ENCODE data around the gene COL18A1. TPM values are rescaled to one million over a fixed set of nuclear protein-coding genes. Genes with fewer than 3 reads are reported as not detected.

The COL18A1 gene
- total RNA-seq, 1 donor from 2014 or later: 271 TPM

GRCh38 chr21:45478816-45479669 lies 74.1 kb downstream of the COL18A1 start:
- Mint-ChIP-seq H3K9me3 (ENCODE audit: low read depth) (no peaks in the 10 kb centered on the region), H3K27ac (no peak overlapping the region), H3K27me3 (no peaks in the 10 kb centered on the region), H3K36me3 (ENCODE audit: insufficient read depth) (peaks cover 19% of the 10 kb centered on the region), H3K4me1 (ENCODE audit: low read depth) (peaks cover 6% of the 10 kb centered on the region), H3K4me3 (ENCODE audit: low read depth) (no peak overlapping the region)
- no peak for DNase-seq (ENCODE audit: low spot score, unreplicated experiment)
- TF ChIP-seq CTCF (IDR thresholded peaks at IDR 0.05; ENCODE audit: unreplicated experiment): no peak

DNA sequence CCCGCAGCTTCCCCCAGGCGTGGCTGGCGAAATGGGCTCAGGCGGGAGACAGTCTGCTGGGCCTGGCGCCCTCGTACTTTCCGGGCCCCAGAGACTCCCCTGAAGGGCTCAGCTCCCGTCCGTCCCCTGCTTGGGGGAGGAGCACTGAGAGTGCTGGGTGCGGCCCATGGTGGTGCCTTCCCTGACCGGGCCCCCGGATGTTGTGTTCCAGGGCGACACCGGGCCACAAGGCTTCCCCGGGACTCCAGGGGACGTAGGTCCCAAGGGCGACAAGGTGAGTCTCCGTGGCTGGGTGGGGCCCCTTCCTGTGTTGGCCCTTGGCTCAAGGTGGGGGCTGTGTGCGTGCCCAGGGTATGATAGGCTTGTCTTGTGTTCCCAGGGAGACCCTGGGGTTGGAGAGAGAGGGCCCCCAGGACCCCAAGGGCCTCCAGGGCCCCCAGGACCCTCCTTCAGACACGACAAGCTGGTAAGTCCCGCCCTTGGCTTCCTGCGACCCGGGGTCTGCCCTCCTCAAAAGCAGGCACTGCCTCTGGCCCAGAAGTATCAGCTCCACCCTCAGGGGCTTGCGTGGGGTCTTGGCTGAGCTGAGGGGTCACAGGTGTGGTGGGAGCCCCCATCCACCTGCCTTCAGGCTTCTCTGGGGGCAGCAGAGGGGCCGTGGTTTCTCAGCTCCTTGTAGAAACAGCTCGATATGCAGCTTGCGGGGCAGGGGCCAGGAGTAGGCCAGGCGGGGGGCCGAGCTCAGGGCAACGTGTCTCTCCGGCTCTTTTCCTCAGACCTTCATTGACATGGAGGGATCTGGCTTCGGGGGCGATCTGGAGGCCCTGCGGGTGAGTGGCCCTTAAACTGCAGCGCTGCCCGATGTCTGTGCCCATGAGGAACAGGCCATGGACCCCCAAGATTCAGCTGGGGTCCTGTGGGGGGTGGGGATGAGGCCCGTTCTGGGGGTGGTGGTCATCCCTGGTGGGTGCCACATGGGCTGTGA lies 75.0 kb downstream of the COL18A1 start:
- Mint-ChIP-seq H3K36me3 (ENCODE audit: insufficient read depth) (peaks cover 20% of the 10 kb centered on the region), H3K27me3 (no peaks in the 10 kb centered on the region), H3K4me1 (ENCODE audit: low read depth) (peaks cover 6% of the 10 kb centered on the region), H3K9me3 (ENCODE audit: low read depth) (no peaks in the 10 kb centered on the region), H3K27ac (no peak overlapping the region), H3K4me3 (ENCODE audit: low read depth) (no peak overlapping the region)
- DNase-seq (ENCODE audit: low spot score, unreplicated experiment): no peak
- no peak for TF ChIP-seq CTCF (IDR thresholded peaks at IDR 0.05; ENCODE audit: unreplicated experiment)

DNA sequence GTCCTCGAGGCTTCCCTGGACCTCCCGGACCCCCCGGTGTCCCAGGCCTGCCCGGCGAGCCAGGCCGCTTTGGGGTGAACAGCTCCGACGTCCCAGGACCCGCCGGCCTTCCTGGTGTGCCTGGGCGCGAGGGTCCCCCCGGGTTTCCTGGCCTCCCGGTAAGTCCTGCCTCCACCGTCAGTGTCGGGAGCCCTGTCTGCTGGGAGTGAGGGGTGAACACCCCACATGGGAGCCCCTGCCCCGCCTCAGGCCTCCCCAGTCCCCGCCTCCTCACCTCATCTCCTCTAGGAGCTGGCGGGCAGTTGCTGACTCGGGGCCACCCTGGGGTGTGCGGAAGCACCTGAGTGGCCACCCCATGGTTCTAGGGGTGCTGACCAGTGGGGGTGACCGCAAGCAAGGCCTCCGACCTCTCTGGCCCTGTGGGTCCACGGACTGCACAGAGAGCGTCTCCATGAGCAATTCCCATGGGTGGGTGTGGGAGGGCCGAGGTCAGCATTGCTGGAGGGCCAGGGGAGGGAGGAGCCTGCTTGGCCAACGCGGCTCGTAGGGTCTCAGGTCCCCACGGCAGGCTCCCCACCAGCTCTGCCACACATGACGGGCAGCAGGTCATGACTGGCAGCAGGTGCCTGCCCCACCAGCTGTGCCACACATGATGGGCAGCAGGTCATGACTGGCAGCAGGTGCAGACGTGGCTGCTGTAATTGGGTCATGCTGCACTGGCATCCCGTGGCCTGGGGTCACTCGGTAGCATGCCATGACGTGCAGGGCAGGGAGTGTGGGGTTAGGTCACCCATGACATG lies 75.9 kb downstream of the COL18A1 start:
- Mint-ChIP-seq H3K9me3 (ENCODE audit: low read depth) (no peaks in the 10 kb centered on the region), H3K4me1 (ENCODE audit: low read depth) (peaks cover 6% of the 10 kb centered on the region), H3K36me3 (ENCODE audit: insufficient read depth) (peaks cover 21% of the 10 kb centered on the region), H3K27ac (no peak overlapping the region), H3K4me3 (ENCODE audit: low read depth) (no peak overlapping the region), H3K27me3 (no peaks in the 10 kb centered on the region)
- TF ChIP-seq CTCF (IDR thresholded peaks at IDR 0.05; ENCODE audit: unreplicated experiment): no peak
- DNase-seq (ENCODE audit: low spot score, unreplicated experiment): no peak

- Mint-ChIP-seq H3K27ac (no peak overlapping the region), H3K4me3 (ENCODE audit: low read depth) (no peak overlapping the region), H3K27me3 (no peaks in the 10 kb centered on the region), H3K36me3 (ENCODE audit: insufficient read depth) (peaks cover 22% of the 10 kb centered on the region), H3K4me1 (ENCODE audit: low read depth) (peaks cover 6% of the 10 kb centered on the region), H3K9me3 (ENCODE audit: low read depth) (no peaks in the 10 kb centered on the region)
- no peak for TF ChIP-seq CTCF (IDR thresholded peaks at IDR 0.05; ENCODE audit: unreplicated experiment)
- DNase-seq (ENCODE audit: low spot score, unreplicated experiment): no peak
Measured at GRCh38 chr21:45481566-45481965, 76.6 kb downstream of the COL18A1 start.

All from progenitor cell of endocrine pancreas (in vitro differentiated cells).